GM12874 (cell line): ENCODE data around the gene ZNF593OS.

Experiments
- CTCF ChIP-seq: IDR thresholded peaks from 2 replicates; pipeline ENCODE4 v1.5.1; 2011; ENCODE audit warnings: low read depth, mild to moderate bottlenecking, control low read depth, low read length, moderate library complexity; ENCODE audit not compliant: insufficient read depth

The ZNF593OS gene

DNA sequence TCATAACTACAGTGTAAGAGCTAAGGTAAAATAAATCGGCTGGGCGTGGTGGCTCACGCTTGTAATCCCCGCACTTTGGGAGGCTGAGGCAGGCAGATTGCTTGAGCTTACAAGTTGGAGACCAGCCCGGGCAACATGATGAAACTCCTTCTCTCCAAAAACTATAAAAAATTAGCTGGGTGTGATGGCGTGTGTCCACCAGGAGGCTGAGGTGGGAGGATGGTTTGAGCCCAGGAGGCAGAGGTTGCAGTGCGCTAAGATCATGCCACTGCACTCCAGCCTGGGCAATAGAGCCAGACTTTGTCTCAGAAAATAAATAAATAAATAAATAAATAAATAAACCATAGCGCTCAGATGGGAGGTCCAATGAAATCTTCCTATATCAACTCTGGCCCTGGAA is 29.5 kb downstream of the ZNF593OS start:
- TF ChIP-seq CTCF, result no peak

- no peak for TF ChIP-seq CTCF
Measured at GRCh38 chr1:26138974-26139558, 32.6 kb downstream of the ZNF593OS start.

- no peak for TF ChIP-seq CTCF
Measured at GRCh38 chr1:26134466-26134865, 37.2 kb downstream of the ZNF593OS start.

DNA sequence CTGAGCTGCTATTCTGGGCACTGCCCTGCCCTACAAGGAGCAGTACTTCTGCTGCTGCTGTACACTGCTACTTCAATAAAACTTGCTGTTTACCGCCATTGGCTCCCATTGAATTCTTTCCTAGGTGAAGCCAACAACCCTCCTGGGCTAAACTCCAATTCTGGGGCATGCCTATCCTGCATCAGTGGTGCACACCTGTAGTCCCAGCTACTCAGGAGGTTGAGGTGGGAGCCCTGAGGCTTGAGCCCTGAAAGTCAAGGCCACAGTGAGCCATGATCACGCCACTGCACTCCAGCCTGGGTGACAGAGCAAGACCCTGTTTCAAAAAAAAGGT is 38.8 kb downstream of the ZNF593OS start:
- TF ChIP-seq CTCF, result no peak

GRCh38 chr1:26132128-26132833 is 39.4 kb downstream of the ZNF593OS start:
- no peak for TF ChIP-seq CTCF

DNA sequence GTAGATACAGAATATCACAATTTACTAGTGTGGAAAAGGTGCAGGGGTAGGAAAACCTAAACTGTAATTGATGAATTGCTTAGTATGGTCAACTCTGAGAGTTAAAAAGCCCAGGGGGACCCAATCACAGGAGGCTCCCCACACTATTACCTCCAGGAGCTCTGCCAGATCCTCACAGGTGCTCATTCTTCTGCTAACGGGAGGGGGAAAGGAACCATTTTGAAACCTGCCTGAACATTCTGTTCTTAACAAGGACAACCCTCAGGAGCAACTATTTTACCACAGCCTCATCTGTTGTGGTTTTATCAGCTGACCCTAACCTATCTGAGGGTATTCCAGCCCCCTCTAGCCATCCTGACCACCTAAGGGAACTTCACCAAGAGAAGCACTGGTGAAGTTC is 40.9 kb downstream of the ZNF593OS start:
- no peak for TF ChIP-seq CTCF

GRCh38 chr1:26129778-26130177 is 41.9 kb downstream of the ZNF593OS start:
- no peak for TF ChIP-seq CTCF
